Heart left ventricle (tissue), 16 donors: ENCODE data around the gene GNG10. TPM values are rescaled to one million over a fixed set of nuclear protein-coding genes. Genes with fewer than 3 reads are reported as not detected.

Source experiments
- ATAC-seq, 4 donors: fragments of 200-7000 bp; cut with Tn5 transposase; one replicate each; pipeline ENCODE4 v1.9.1; 2020 to 2022; ENCODE audit warnings: moderate library complexity in 4 of 4, mild to moderate bottlenecking in 3 of 4, moderate number of reproducible peaks in 1 of 4
- DNase-seq, 5 donors: peaks; one replicate each; pipeline ENCODE4 v3.0.0-alpha.2; 2020
- H3K27ac ChIP-seq, 12 donors: fragments of 200-600 bp; sonication (generic) in 4 of 12; one replicate each; pipeline versions ENCODE4 v1.5.0 to v1.8.0; 2016 to 2022; ENCODE audit warnings: mild to moderate bottlenecking in 2 of 12
- H3K27me3 ChIP-seq, 9 donors: fragments of 200-600 bp; sonication (generic) in 2 of 9; one replicate each; pipeline versions ENCODE4 v1.5.1 to v1.8.0; 2016 to 2022; ENCODE audit warnings: mild to moderate bottlenecking in 3 of 9
- H3K36me3 ChIP-seq, 9 donors: fragments of 200-600 bp; sonication (generic) in 2 of 9; one replicate each; pipeline versions ENCODE4 v1.5.0 to v1.8.0; 2018 to 2022; ENCODE audit warnings: mild to moderate bottlenecking in 2 of 9
- H3K4me1 ChIP-seq, 12 donors: fragments of 200-600 bp; sonication (generic) in 4 of 12; one replicate each; pipeline versions ENCODE4 v1.5.0 to v1.8.0; 2016 to 2022; ENCODE audit warnings: mild to moderate bottlenecking in 3 of 12
- H3K4me3 ChIP-seq, 12 donors: fragments of 200-600 bp; sonication (generic) in 4 of 12; one replicate each; pipeline versions ENCODE4 v1.5.0 to v1.8.0; 2017 to 2022; ENCODE audit warnings: mild to moderate bottlenecking in 9 of 12, moderate library complexity in 4 of 12
- H3K9me3 ChIP-seq, 12 donors: fragments of 200-600 bp; sonication (generic) in 4 of 12; one replicate each; pipeline versions ENCODE4 v1.5.0 to v1.8.0; 2016 to 2022; ENCODE audit warnings: mild to moderate bottlenecking in 1 of 12
- CTCF ChIP-seq, 12 donors: fragments of 200-600 bp; sonication (generic) in 4 of 12; IDR thresholded peaks; one replicate each; pipeline versions ENCODE4 v1.5.0 to v1.8.0; 2018 to 2022; ENCODE audit warnings: antibody characterized with exemption in 12 of 12, mild to moderate bottlenecking in 5 of 12
- POLR2A ChIP-seq, 2 donors: fragments of 450-650 bp; IDR thresholded peaks; one replicate each; pipeline ENCODE4 v1.6.1; 2017; ENCODE audit warnings: antibody characterized with exemption in 2 of 2, mild to moderate bottlenecking in 2 of 2, moderate library complexity in 2 of 2
- WGBS, 4 donors: extraction: QIAGEN DNeasy Blood & Tissue Kit in 2 of 4; methylation state at CpG; one replicate each; pipeline versions ENCODE4 v1.1.5 to v1.1.7; 2013 to 2018; 5-methylcytosine and 5-hydroxymethylcytosine counted together
- intact Hi-C, 10 donors: fragments of 100-400 bp; cut with DNase I; formaldehyde crosslinking; loops; one replicate each; pipeline versions ENCODE4 v1.11.1 to v1.14.2; 2022
- polyA plus RNA-seq, 2 donors: library from polyadenylated mRNA; stranded (reverse); fragments of 200-250 nt; gene quantifications; one replicate each; pipeline ENCODE4 v1.2.3, GENCODE V29; 2013
- total RNA-seq, 9 donors: library from RNA; depleted of rRNA in 2 of 9; stranded (reverse); fragments of >200 nt in 2 of 9; fragmentation: NEBNext Ultra II Directional in 3 of 9; extraction: Animal tissue kit (Norgen Biotek cat#: 25700) in 3 of 9; gene quantifications; one replicate each; pipeline versions ENCODE4 v1.1.0 to v1.2.4, GENCODE V29; 2016 to 2023
- donor health status: ischemic (EF 13 %, LVEDD 7.1; RV severe dilation, severe dysfunction).
- donor health status: healthy with polysubstance abuse.
- donor health status: DM: no; HTN: yes; CAD: no.
- donor health status: DM: no; HTN: no; CAD: no.
- donor health status: ischemic (EF 25% LVEDD 6.9; RV normal size, moderate dysfunction).
- donor health status: ischemic (EF 25% LVEDD 5.7; RV mildly dilated, moderate dysfunction).
- donor health status: healthy.
- donor health status: DM: yes; HTN: yes; CAD: no.
- donor health status: ischemic (EF 35%, LVEDD 5.7; RV mildly dilated, moderate dysfunction).
- donor health status: nonischemic (EF 11% LVEDD 7.7; RV severe dilation, severe dysfunction).
- donor health status: DM: yes; HTN: yes; CAD: no.
- donor health status: PGD.
- donor health status: ischemic (EF 29% LVEDD 5.4; RV normal size, mild dysfunction).
- donor health status: nonischemic (EF 23%, LVEDD 6.1; RV moderate dilation, normal function).

The GNG10 gene
- total and polyA plus RNA-seq, 11 donors = 23.9 to 51.5 (median 31.3) TPM

- no peaks in the 10 kb centered on the region for H3K36me3 ChIP-seq
- H3K4me1 ChIP-seq = peaks cover 2 to 47% (median 14%) of the 10 kb centered on the region in 12 donors
- H3K9me3 ChIP-seq = no peaks in the 10 kb centered on the region
- intact Hi-C loops = loop anchor here in 2 of 10 donors (10.0 kb wide), 2 partner anchors 57 to 437 kb away; no protein-coding TSS in a partner anchor
- no peak for DNase-seq
- H3K27ac ChIP-seq = no peak overlapping the region
- H3K4me3 ChIP-seq = no peak overlapping the region
- ATAC-seq = no peak
- TF ChIP-seq CTCF (IDR thresholded peaks at IDR 0.05) = no peak
- no peak for TF ChIP-seq POLR2A (IDR thresholded peaks at IDR 0.05)
- WGBS, 4 donors = 89 to 90% (median 89%) methylated on average over 6 of the region's 6 CpGs
- H3K27me3 ChIP-seq = no peaks in the 10 kb centered on the region
Measured at GRCh38 chr9:111637421-111637950, 23.9 kb upstream of the GNG10 start.

GRCh38 chr9:111644195-111644772 lies 17.1 kb upstream of the GNG10 start:
- ATAC-seq = no peak
- WGBS, 4 donors = 81 to 86% (median 82%) methylated on average over 8 of the region's 8 CpGs
- H3K27ac ChIP-seq = no peak overlapping the region
- no peaks in the 10 kb centered on the region for H3K27me3 ChIP-seq
- intact Hi-C loops = no loop called here
- no peak for DNase-seq
- H3K9me3 ChIP-seq = no peaks in the 10 kb centered on the region
- peaks cover 0 to 10% (median 0%) of the 10 kb centered on the region in 12 donors for H3K4me1 ChIP-seq
- H3K36me3 ChIP-seq = peaks cover 0 to 43% (median 31%) of the 10 kb centered on the region in 9 donors
- H3K4me3 ChIP-seq = no peak overlapping the region
- TF ChIP-seq CTCF (IDR thresholded peaks at IDR 0.05) = no peak
- no peak for TF ChIP-seq POLR2A (IDR thresholded peaks at IDR 0.05)

- no peak for ATAC-seq
- peaks cover 0 to 58% (median 46%) of the 10 kb centered on the region in 9 donors for H3K36me3 ChIP-seq
- intact Hi-C loops = no loop called here
Measured at GRCh38 chr9:111645806-111646205, 15.6 kb upstream of the GNG10 start.

More at GRCh38 chr9:111645806-111646205, 15.6 kb upstream of the GNG10 start:
- WGBS, 4 donors = 95 to 99% (median 97%) methylated on average over 1 of the region's 1 CpG
- Histone ChIP-seq H3K9me3 (no peaks in the 10 kb centered on the region), H3K27ac (no peak overlapping the region), H3K4me3 (no peak overlapping the region), H3K4me1 (peaks cover 0 to 10% (median 0%) of the 10 kb centered on the region in 12 donors), H3K27me3 (no peaks in the 10 kb centered on the region)
- DNase-seq = no peak
- TF ChIP-seq POLR2A (IDR thresholded peaks at IDR 0.05) (no peak), CTCF (IDR thresholded peaks at IDR 0.05) (no peak)
